IMR-90 (cell line): ENCODE measurements around the gene WDFY1. TPM values are rescaled to one million over a fixed set of nuclear protein-coding genes. Genes with fewer than 3 reads are reported as not detected.

Experiments used
- ATAC-seq: fragments of 200-7000 bp; cut with Tn5 transposase; 2 replicates; pipeline ENCODE4 v1.9.1; 2020; ENCODE audit warnings: low read depth, mild to moderate bottlenecking, moderate library complexity
- BruUV-seq: library from RNA; stranded (reverse); fragments of 400-500 nt; replicated peaks from 2 replicates; lab custom pipeline; 2021; lab: Mats Ljungman, UMichigan
- CTCF ChIA-PET: fragments of 300-600 bp; formaldehyde crosslinking; extraction: SDS; loops from one replicate; lab custom pipeline; 2021; ENCODE audit warnings: antibody characterized with exemption; lab: Yijun Ruan, JAX
- POLR2A ChIA-PET: fragments of 300-600 bp; sonication (Branson Sonifier 250); formaldehyde crosslinking; loops from one replicate; lab custom pipeline; 2022; ENCODE audit warnings: antibody characterized with exemption; ENCODE audit not compliant: unreplicated experiment; lab: Charles Lee
- DNase-seq: peaks from one replicate; pipeline ENCODE4 v3.0.0; 2013
- H2AFZ ChIP-seq: replicated peaks from 2 replicates; pipeline ENCODE3; 2013; ENCODE audit warnings: low read length, mild to moderate bottlenecking; ENCODE audit not compliant: poor library complexity
- H2AK5ac ChIP-seq: 2 replicates; pipeline ENCODE4 v1.6.1; 2013; ENCODE audit warnings: low read depth, low read length, inconsistent platforms
- H2AK9ac ChIP-seq: replicated peaks from 2 replicates; pipeline ENCODE3; 2013; ENCODE audit warnings: mild to moderate bottlenecking, low read depth, low read length, moderate library complexity; ENCODE audit not compliant: poor library complexity
- H2BK120ac ChIP-seq: 2 replicates; pipeline ENCODE4 v1.6.1; 2013; ENCODE audit warnings: low read depth, low read length, inconsistent platforms
- H2BK15ac ChIP-seq: 3 replicates; pipeline ENCODE4 v1.6.1; 2013; ENCODE audit warnings: low read depth, low read length, inconsistent platforms
- H2BK20ac ChIP-seq: 2 replicates; pipeline ENCODE4 v1.6.1; 2013; ENCODE audit warnings: low read depth, mild to moderate bottlenecking, inconsistent platforms, low read length, moderate library complexity
- H2BK5ac ChIP-seq: 2 replicates; pipeline ENCODE4 v1.6.1; 2013; ENCODE audit warnings: mild to moderate bottlenecking, low read depth, low read length, inconsistent platforms; ENCODE audit not compliant: poor library complexity, severe bottlenecking
- H3K14ac ChIP-seq: replicated peaks from 2 replicates; pipeline ENCODE4 v1.6.1; 2013; ENCODE audit warnings: low read depth, low read length, inconsistent platforms
- H3K18ac ChIP-seq: 2 replicates; pipeline ENCODE4 v1.6.1; 2013; ENCODE audit warnings: low read depth, low read length, control low read depth
- H3K23ac ChIP-seq: 2 replicates; pipeline ENCODE4 v1.6.1; 2013; ENCODE audit warnings: low read depth, low read length, inconsistent platforms
- H3K27ac ChIP-seq: 2 replicates; pipeline ENCODE4 v1.5.1; 2013; ENCODE audit warnings: mild to moderate bottlenecking, control low read depth, low read length; ENCODE audit not compliant: insufficient read depth
- H3K27me3 ChIP-seq: 2 replicates; pipeline ENCODE4 v1.6.1; 2013; ENCODE audit warnings: low read length; ENCODE audit not compliant: control insufficient read depth, insufficient read depth
- H3K36me3 ChIP-seq: 2 replicates; pipeline ENCODE4 v1.6.1; 2013; ENCODE audit warnings: low read length, mixed read lengths; ENCODE audit not compliant: control insufficient read depth, insufficient read depth
- H3K4ac ChIP-seq: 2 replicates; pipeline ENCODE4 v1.6.1; 2013; ENCODE audit warnings: low read depth, low read length, inconsistent platforms
- H3K4me1 ChIP-seq: 2 replicates; pipeline ENCODE4 v1.6.1; 2013; ENCODE audit warnings: low read length, mixed read lengths; ENCODE audit not compliant: control insufficient read depth, insufficient read depth
- H3K4me2 ChIP-seq: 2 replicates; pipeline ENCODE4 v1.6.1; 2013; ENCODE audit warnings: low read depth, mild to moderate bottlenecking, control low read depth, low read length, moderate library complexity
- H3K4me3 ChIP-seq: 2 replicates; pipeline ENCODE4 v1.5.1; 2013; ENCODE audit warnings: low read depth, mild to moderate bottlenecking, control low read depth, low read length, moderate library complexity; ENCODE audit not compliant: insufficient read depth
- H3K56ac ChIP-seq: 2 replicates; pipeline ENCODE4 v1.6.1; 2013; ENCODE audit warnings: low read length, inconsistent platforms; ENCODE audit not compliant: insufficient read depth; ENCODE audit errors: extremely low read depth
- H3K79me1 ChIP-seq, 2 experiments: 2 replicates each; pipeline ENCODE4 v1.6.1; 2013; ENCODE audit warnings: low read length in 2 of 2, inconsistent platforms in 1 of 2, low read depth in 1 of 2
- H3K9ac ChIP-seq: 2 replicates; pipeline ENCODE4 v1.6.1; 2013; ENCODE audit warnings: low read depth, low read length, control low read depth
- H3K9me1 ChIP-seq: 2 replicates; pipeline ENCODE4 v1.6.1; 2013; ENCODE audit warnings: low read length, inconsistent platforms; ENCODE audit not compliant: insufficient read depth
- H3K9me3 ChIP-seq: 2 replicates; pipeline ENCODE4 v1.6.1; 2013; ENCODE audit warnings: low read length; ENCODE audit not compliant: control insufficient read depth, insufficient read depth
- H4K20me1 ChIP-seq: 2 replicates; pipeline ENCODE4 v1.6.1; 2013; ENCODE audit warnings: low read length, inconsistent platforms; ENCODE audit not compliant: insufficient read depth
- H4K5ac ChIP-seq: 2 replicates; pipeline ENCODE4 v1.6.1; 2013; ENCODE audit warnings: mild to moderate bottlenecking, low read depth, low read length, control low read depth
- H4K8ac ChIP-seq, 2 experiments: 2 replicates each; pipeline ENCODE4 v1.6.1; 2013; ENCODE audit warnings: low read depth in 2 of 2, low read length in 2 of 2, control low read depth in 1 of 2, inconsistent platforms in 1 of 2
- H4K91ac ChIP-seq: 2 replicates; pipeline ENCODE4 v1.6.1; 2013; ENCODE audit warnings: low read depth, low read length, inconsistent platforms; ENCODE audit not compliant: insufficient read depth
- CHD1 ChIP-seq: IDR thresholded peaks from 2 replicates; pipeline ENCODE4 v1.6.1; 2012; ENCODE audit warnings: low read depth, low read length, improper control_type of control experiment
- FOS ChIP-seq: fragments of 150-350 bp; IDR thresholded peaks from 2 replicates; pipeline ENCODE4 v1.6.1; 2016; ENCODE audit warnings: low read depth, low read length
- MAFK ChIP-seq: IDR thresholded peaks from 2 replicates; pipeline ENCODE4 v1.6.1; 2012; ENCODE audit warnings: low read depth, low read length, improper control_type of control experiment
- MAZ ChIP-seq: IDR thresholded peaks from 2 replicates; pipeline ENCODE4 v1.6.1; 2012; ENCODE audit warnings: low read depth, mild to moderate bottlenecking, low read length, improper control_type of control experiment, moderate library complexity, borderline replicate concordance
- POLR2A ChIP-seq: IDR thresholded peaks from 2 replicates; pipeline ENCODE4 v1.6.1; 2012; ENCODE audit warnings: mild to moderate bottlenecking, low read depth, low read length
- RAD21 ChIP-seq: IDR thresholded peaks from 2 replicates; pipeline ENCODE4 v1.6.1; 2012; ENCODE audit warnings: low read length, improper control_type of control experiment
- RCOR1 ChIP-seq: IDR thresholded peaks from 2 replicates; pipeline ENCODE4 v1.6.1; 2012; ENCODE audit warnings: mild to moderate bottlenecking, low read length, improper control_type of control experiment; ENCODE audit not compliant: insufficient replicate concordance
- RFX5 ChIP-seq: IDR thresholded peaks from 2 replicates; pipeline ENCODE4 v1.8.0; 2012; ENCODE audit warnings: low read depth, mild to moderate bottlenecking, low read length, moderate library complexity
- WGBS, 2 experiments: methylation state at CpG; one replicate each; pipeline versions ENCODE4 v1.1.5 to v1.1.7; 2013; ENCODE audit warnings: missing lambda C conversion rate in 2 of 2; ENCODE audit not compliant: insufficient read length in 1 of 2; ENCODE audit errors: extremely low coverage in 2 of 2; 5-methylcytosine and 5-hydroxymethylcytosine counted together
- dilution Hi-C: fragments of 300-500 bp; cut with HindIII; formaldehyde crosslinking; loops from one replicate; pipeline ENCODE4 v1.14.3; 2018; ENCODE audit warnings: low sequenced_read_pairs; ENCODE audit not compliant: unreplicated experiment
- in situ Hi-C: fragments of 300-500 bp; cut with MboI; formaldehyde crosslinking; loops from 3 replicates; pipeline ENCODE4 v1.14.3; 2019; ENCODE audit warnings: low sequenced_read_pairs, inconsistent platforms, mixed read lengths
- intact Hi-C: fragments of 100-400 bp; cut with micrococcal nuclease; formaldehyde crosslinking; loops from 2 replicates; pipeline ENCODE4 v1.10.0; 2022
- polyA plus RNA-seq, 3 experiments: library from polyadenylated mRNA; depleted of rRNA; stranded (reverse); fragments of >200 nt; gene quantifications; 2 replicates each; pipeline ENCODE4 v1.2.3, GENCODE V29; 2012; ENCODE audit warnings: low replicate concordance in 1 of 3
- total RNA-seq: library from RNA; depleted of rRNA; stranded (reverse); fragments of >200 nt; gene quantifications from 2 replicates; pipeline ENCODE4 v1.2.3, GENCODE V29; 2012

Gene WDFY1
- total and polyA plus RNA-seq, 2 of the 4 experiments (the other 2 are of a cell fraction): 35.6 to 93.6 TPM

- no peak overlapping the region for H3K27ac ChIP-seq
- H4K91ac ChIP-seq: no peak overlapping the region
- DNase-seq (no peak), ATAC-seq (no peak)
- H4K20me1 ChIP-seq: no peaks in the 10 kb centered on the region
- H2BK15ac ChIP-seq: no peak overlapping the region
- CTCF ChIA-PET: no interaction called here
- no peak overlapping the region for H4K5ac ChIP-seq
- BruUV-seq: no TSS peak
- no peak overlapping the region for H4K8ac ChIP-seq
- H2BK5ac ChIP-seq: no peak overlapping the region
- H3K56ac ChIP-seq: no peak overlapping the region
- H3K23ac ChIP-seq: no peak overlapping the region
- no peak overlapping the region for H2BK120ac ChIP-seq
- dilution Hi-C loops: no loop called here
- no peaks in the 10 kb centered on the region for H3K9me3 ChIP-seq
- no peak overlapping the region for H3K4me2 ChIP-seq
- in situ Hi-C loops: no loop called here
- WGBS, 2 experiments: 100% methylated on average over 2 of the region's 5 CpGs; no CpG with 5 or more reads in 1 of the 2 experiments
- peaks cover 5 to 40% of the 10 kb centered on the region in 2 experiments for H3K79me1 ChIP-seq
- no peak overlapping the region for H3K4me3 ChIP-seq
- H2AK5ac ChIP-seq: no peak overlapping the region
- peaks cover 1% of the 10 kb centered on the region for H3K4me1 ChIP-seq
- H2AFZ ChIP-seq: no peak overlapping the region
- H3K27me3 ChIP-seq: no peaks in the 10 kb centered on the region
- intact Hi-C loops: no loop called here
- POLR2A ChIA-PET: no interaction called here
- H2BK20ac ChIP-seq: no peak overlapping the region
- no peak overlapping the region for H3K18ac ChIP-seq
- no peak overlapping the region for H3K14ac ChIP-seq
- peaks cover 38% of the 10 kb centered on the region for H3K36me3 ChIP-seq
- peaks cover 5% of the 10 kb centered on the region; the same call in 1 of the 2 replicates for H3K9me1 ChIP-seq
- no peak for TF ChIP-seq RAD21
- TF ChIP-seq RCOR1: no peak
- no peak for TF ChIP-seq CHD1
- TF ChIP-seq FOS: no peak
- no peak for TF ChIP-seq MAFK
- TF ChIP-seq RFX5: no peak
- no peak for TF ChIP-seq MAZ
- TF ChIP-seq POLR2A: no peak
- no peak overlapping the region for H2AK9ac ChIP-seq
- H3K9ac ChIP-seq: no peak overlapping the region
- no peak overlapping the region for H3K4ac ChIP-seq
Measured at GRCh38 chr2:223897669-223898330, 47.3 kb downstream of the WDFY1 start.
